ENCODE results near the gene TOP3B. TPM values are rescaled to one million over a fixed set of nuclear protein-coding genes. Genes with fewer than 3 reads are reported as not detected.

TOP3B gene
- total RNA-seq, 4 donors from 2014 or later, result 4.6 to 36.6 (median 23.4) TPM

- Histone ChIP-seq H3K27me3 (no peaks in the 10 kb centered on the region), H3K27ac (no peak overlapping the region), H3K4me3 (no peak overlapping the region), H3K4me1 (peaks cover 0 to 9% (median 0%) of the 10 kb centered on the region in 3 donors), H3K36me3 (peaks cover 38 to 100% (median 54%) of the 10 kb centered on the region in 3 donors), H3K9me3 (no peaks in the 10 kb centered on the region)
- intact Hi-C loops (cut with DNase I), result no loop called here
- DNase-seq, result no peak
- WGBS, 2 donors, result 90 to 94% methylated on average over 6 of the region's 6 CpGs
- no peak for TF ChIP-seq POLR2A (IDR thresholded peaks at IDR 0.05)
- TF ChIP-seq CTCF (IDR thresholded peaks at IDR 0.05), result no peak
These were observed 16.8 kb downstream of the TOP3B start for GRCh38 chr22:21965762-21966288.

GRCh38 chr22:21964918-21965484 is 17.6 kb downstream of the TOP3B start:
- DNase-seq, result no peak
- Histone ChIP-seq H3K27me3 (no peaks in the 10 kb centered on the region), H3K36me3 (peaks cover 38 to 100% (median 54%) of the 10 kb centered on the region in 3 donors), H3K4me1 (peaks cover 0 to 9% (median 0%) of the 10 kb centered on the region in 3 donors), H3K27ac (no peak overlapping the region), H3K4me3 (no peak overlapping the region), H3K9me3 (no peaks in the 10 kb centered on the region)
- TF ChIP-seq POLR2A (IDR thresholded peaks at IDR 0.05) (no peak), CTCF (IDR thresholded peaks at IDR 0.05) (no peak)
- intact Hi-C loops (cut with DNase I), result no loop called here
- 95 to 100% methylated on average over 3 to 4 of the region's 6 CpGs for whole genome bisulfite sequencing, 2 donors

GRCh38 chr22:21964234-21964633 is 18.4 kb downstream of the TOP3B start:
- 92 to 100% methylated on average over 2 to 5 of the region's 15 CpGs for WGBS, 2 donors
- intact Hi-C loops (cut with DNase I), result no loop called here
- DNase-seq, result no peak

GRCh38 chr22:21963790-21964211 is 18.8 kb downstream of the TOP3B start:
- no peak for DNase-seq

More at GRCh38 chr22:21964234-21964633, 18.4 kb downstream of the TOP3B start:
- TF ChIP-seq CTCF (IDR thresholded peaks at IDR 0.05) (no peak), POLR2A (IDR thresholded peaks at IDR 0.05) (no peak)
- no peaks in the 10 kb centered on the region for H3K9me3 ChIP-seq
- H3K27me3 ChIP-seq, result no peaks in the 10 kb centered on the region
- H3K27ac ChIP-seq, result no peak overlapping the region
- H3K36me3 ChIP-seq, result peaks cover 38 to 100% (median 56%) of the 10 kb centered on the region in 3 donors
- no peak overlapping the region for H3K4me3 ChIP-seq
- H3K4me1 ChIP-seq, result peaks cover 0 to 17% (median 6%) of the 10 kb centered on the region in 3 donors

More at GRCh38 chr22:21963790-21964211, 18.8 kb downstream of the TOP3B start:
- no peaks in the 10 kb centered on the region for H3K27me3 ChIP-seq
- intact Hi-C loops (cut with DNase I), result no loop called here
- H3K9me3 ChIP-seq, result no peaks in the 10 kb centered on the region
- H3K4me1 ChIP-seq, result peaks cover 0 to 21% (median 8%) of the 10 kb centered on the region in 3 donors
- H3K36me3 ChIP-seq, result peaks cover 38 to 100% (median 59%) of the 10 kb centered on the region in 3 donors
- H3K27ac ChIP-seq, result no peak overlapping the region
- WGBS, 2 donors, result 100% methylated on average over 1 to 11 of the region's 19 CpGs
- H3K4me3 ChIP-seq, result no peak overlapping the region
- TF ChIP-seq CTCF (IDR thresholded peaks at IDR 0.05) (no peak), POLR2A (IDR thresholded peaks at IDR 0.05) (no peak)
